HEK293T (cell line): ENCODE measurements around the gene ARFRP1.

Experiments
- ARNT ChIP-seq: fragments of 450-650 bp; IDR thresholded peaks from 2 replicates; pipeline ENCODE4 v1.6.1; 2017; ENCODE audit warnings: mild to moderate bottlenecking
- BHLHE40 ChIP-seq: fragments of 450-650 bp; IDR thresholded peaks from 2 replicates; pipeline ENCODE4 v1.6.1; 2016; ENCODE audit warnings: mild to moderate bottlenecking, moderate library complexity, borderline replicate concordance
- CTBP1 ChIP-seq: fragments of 450-650 bp; IDR thresholded peaks from 2 replicates; pipeline ENCODE4 v1.6.1; 2016; ENCODE audit warnings: borderline replicate concordance
- ELF4 ChIP-seq: fragments of 450-650 bp; IDR thresholded peaks from 2 replicates; pipeline ENCODE4 v1.6.1; 2017; ENCODE audit warnings: antibody characterized with exemption
- FOXA1 ChIP-seq: fragments of 450-650 bp; IDR thresholded peaks from 2 replicates; pipeline ENCODE4 v1.6.1; 2016; ENCODE audit warnings: mild to moderate bottlenecking
- FOXK2 ChIP-seq: fragments of 450-650 bp; IDR thresholded peaks from 2 replicates; pipeline ENCODE4 v1.6.1; 2016; ENCODE audit warnings: mild to moderate bottlenecking
- FOXM1 ChIP-seq: fragments of 450-650 bp; IDR thresholded peaks from 2 replicates; pipeline ENCODE4 v1.6.1; 2017; ENCODE audit warnings: mild to moderate bottlenecking, borderline replicate concordance
- HDGF ChIP-seq: fragments of 450-650 bp; IDR thresholded peaks from 2 replicates; pipeline ENCODE4 v1.6.1; 2017; ENCODE audit warnings: antibody characterized with exemption, borderline replicate concordance
- L3MBTL2 ChIP-seq: fragments of 450-650 bp; conservative IDR thresholded peaks from 2 replicates; pipeline ENCODE4 v1.6.1; 2016; ENCODE audit warnings: mild to moderate bottlenecking
- NFRKB ChIP-seq: fragments of 450-650 bp; IDR thresholded peaks from 2 replicates; pipeline ENCODE4 v1.6.1; 2016; ENCODE audit warnings: mild to moderate bottlenecking, moderate library complexity
- SP1 ChIP-seq: fragments of 450-650 bp; IDR thresholded peaks from 2 replicates; pipeline ENCODE4 v1.6.1; 2017
- SUZ12 ChIP-seq: fragments of 450-650 bp; IDR thresholded peaks from 2 replicates; pipeline ENCODE4 v1.6.1; 2016; ENCODE audit warnings: mild to moderate bottlenecking
- TARDBP ChIP-seq: fragments of 450-650 bp; IDR thresholded peaks from 2 replicates; pipeline ENCODE4 v1.6.1; 2016
- TF ChIP-seq, protein P1 (sequence below): fragments of 450-650 bp; IDR thresholded peaks from 2 replicates; pipeline ENCODE4 v1.6.1; 2016

- TF ChIP-seq FOXK2 (no peak), FOXA1 (no peak), SUZ12 (no peak), TARDBP (no peak), BHLHE40 (no peak), CTBP1 (no peak), SP1 (no peak), FOXM1 (no peak), L3MBTL2 (no peak), HDGF (no peak), ELF4 (no peak), ARNT (no peak), NFRKB (no peak)
- TF ChIP-seq, protein P1, sequence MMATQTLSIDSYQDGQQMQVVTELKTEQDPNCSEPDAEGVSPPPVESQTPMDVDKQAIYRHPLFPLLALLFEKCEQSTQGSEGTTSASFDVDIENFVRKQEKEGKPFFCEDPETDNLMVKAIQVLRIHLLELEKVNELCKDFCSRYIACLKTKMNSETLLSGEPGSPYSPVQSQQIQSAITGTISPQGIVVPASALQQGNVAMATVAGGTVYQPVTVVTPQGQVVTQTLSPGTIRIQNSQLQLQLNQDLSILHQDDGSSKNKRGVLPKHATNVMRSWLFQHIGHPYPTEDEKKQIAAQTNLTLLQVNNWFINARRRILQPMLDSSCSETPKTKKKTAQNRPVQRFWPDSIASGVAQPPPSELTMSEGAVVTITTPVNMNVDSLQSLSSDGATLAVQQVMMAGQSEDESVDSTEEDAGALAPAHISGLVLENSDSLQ: no peak
These were observed 26.7 kb downstream of the ARFRP1 start for GRCh38 chr20:63680857-63681608.
